ENCODE measurements around the gene PLXNA2.

Gene PLXNA2

DNA sequence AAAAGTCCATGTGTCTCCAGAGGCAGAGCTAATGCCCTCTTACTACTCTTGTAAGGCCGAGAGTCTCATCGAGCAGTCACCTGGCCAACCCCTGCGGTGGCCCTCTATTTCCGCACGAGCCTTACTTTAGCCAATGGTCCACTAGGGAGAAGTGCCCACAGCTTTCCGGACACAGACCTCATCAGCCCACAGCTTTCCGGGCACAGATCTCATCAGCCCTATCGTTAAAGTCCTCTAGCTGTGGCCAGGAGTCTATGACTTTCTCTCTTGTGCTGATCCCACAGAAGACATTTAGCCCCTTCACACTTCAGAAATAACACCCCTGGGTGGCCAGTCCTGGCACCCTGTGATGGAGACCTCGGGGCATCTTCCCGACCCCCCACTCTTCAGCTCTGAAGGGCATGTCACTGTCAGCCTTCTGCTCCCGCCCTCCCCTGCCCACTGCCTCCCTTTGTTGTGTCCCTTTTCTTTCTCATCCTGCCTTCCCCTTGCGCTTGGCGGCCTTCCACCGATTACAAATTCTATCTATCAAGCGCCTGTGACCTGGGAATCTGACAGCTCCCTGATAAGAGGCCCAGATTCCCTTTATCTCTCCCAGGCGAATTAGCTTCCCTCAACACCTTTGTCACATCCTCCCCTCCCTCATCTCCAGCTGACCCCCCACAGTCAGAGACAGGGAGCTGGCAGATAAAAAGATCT is 161.0 kb downstream of the PLXNA2 start:
- DNase-seq = no peak

DNA sequence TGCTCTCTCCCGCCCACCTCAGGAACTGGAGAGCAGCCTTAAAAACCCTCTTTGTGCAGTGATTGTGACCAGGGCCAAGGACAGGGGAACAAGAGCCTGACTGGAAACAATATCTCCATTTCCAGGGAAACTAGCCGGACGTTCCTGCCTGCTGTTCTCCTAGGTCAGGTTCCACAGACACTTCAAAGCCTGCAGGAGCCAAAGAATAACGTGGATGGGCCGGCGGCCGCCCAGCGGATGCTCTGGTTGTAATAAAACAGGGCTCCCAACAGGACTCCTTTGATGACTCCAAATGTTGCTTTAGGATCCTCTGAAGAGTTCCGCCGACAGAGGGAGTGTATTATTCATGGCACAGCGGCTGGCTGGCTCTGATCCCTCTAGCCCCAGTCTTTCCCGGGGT is 162.2 kb downstream of the PLXNA2 start:
- no peak for DNase-seq

DNA sequence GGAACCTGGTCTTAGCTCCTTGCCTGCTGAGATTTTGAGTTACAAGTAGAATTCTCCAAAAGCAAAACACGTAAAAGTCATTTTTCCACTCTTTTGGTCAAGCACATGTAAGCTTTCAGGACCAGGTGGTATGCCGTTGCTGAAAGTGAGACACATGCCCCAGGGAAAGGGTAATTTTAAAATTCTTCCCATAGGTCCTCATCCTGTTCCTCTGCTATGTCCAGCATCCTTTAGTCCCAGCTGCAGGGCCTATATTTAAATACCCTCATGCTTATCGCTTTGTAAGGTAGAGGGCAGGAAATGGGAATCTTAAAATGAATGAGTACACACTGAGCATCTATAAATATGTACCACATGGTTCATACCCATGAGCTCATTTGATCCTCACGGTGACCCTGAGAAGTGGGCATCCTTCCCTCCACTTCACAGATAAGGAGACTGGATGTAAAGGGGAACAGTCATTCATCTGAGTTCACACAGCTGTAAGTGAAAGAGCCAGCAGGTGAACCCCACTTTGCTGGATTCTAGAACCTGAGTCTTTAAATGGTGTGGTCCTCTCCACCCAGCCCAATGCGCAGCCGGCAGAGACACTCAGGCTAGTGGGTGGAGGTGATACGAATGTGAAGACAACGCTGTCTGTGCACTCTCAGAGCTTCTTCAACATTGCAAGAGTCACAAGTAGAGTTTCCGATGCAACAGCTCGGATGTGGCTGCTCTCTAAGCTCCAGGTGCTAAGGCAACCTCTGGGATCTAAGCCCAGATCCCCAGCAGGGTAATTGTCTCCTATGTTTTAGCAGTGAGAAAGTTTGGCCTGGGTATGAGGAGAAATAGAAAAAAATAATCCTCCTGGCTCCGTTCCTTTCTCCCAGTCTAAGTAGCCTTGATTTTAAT is 163.5 kb downstream of the PLXNA2 start:
- DNase-seq = no peak

DNA sequence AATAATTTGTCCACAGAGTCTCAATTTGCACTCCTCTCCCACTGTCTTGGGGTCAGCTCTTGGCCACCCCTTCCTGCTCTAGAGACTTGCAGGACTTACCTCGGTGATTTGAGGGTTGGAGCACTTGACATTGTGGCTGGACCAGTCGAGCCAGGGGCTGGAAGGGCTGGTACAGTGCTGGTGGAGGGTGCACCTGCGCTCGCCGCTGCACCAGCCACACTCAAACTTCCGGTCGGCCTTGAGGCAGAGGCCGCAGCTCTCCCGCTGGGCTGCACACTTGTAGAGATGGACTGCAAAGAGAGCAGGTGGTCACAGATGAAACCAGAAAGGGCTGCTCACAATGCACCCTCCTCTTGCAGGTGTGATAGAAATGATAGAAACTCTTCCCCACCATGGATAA is 165.0 kb downstream of the PLXNA2 start:
- DNase-seq = no peak

DNA sequence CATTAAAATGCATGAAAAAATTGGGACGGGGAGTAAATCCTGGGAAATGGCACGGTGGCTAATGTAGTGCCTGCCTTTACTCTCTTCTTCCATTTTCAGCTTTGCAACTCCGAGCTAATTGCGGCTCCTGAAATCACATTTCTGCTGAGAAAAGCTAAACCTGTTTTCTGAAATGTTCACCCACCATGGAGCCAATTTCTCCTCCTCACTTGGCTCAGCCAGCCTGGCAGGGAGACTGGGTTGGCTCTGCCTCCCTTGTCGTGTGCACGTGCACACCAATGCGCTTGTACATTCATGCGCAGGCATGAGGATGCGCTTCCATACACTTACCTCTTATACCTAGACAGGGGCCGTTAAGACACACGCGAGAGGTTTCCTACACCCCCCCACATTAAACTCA is 165.4 kb downstream of the PLXNA2 start:
- no peak for DNase-seq

DNA sequence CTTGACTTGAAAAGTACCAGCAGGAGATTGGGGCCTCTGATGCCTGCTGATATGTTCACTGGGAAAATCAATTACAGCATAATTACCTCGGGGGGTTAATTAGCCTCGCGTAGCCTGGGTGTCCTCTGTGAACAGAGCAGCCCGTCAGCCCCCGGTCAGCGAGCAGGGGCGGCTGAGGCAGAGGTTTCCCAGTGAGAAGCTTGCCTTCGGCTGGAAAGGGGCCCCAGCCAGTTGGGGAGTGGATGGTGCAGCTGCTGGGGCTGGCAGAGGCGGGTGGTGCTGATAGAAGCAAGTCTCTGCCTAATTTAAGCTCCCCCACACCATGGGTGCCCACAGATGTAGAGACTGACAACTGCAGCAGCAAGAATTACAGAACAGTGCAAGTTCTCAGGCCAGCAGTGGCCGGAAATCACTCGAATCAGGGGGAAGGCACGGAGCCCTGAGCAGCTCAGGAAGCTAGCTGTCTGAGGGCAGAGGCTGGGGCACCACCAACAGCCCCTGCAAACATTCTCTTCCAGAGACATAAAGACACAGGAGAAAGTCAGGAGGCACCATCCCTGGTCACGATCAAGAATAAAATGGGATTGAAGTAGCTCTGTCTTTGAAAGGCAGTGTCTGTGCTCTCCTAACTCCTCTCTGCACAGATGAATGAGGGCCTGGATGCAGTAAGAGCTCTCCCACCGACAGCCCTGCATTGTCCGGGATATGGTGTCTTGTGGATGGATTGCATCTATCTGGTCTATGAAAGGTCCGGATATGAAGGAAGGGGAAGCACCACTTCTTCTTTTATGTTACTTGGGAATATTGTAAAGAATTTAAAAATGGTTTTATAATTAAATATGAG is 166.7 kb downstream of the PLXNA2 start:
- DNase-seq = peak; percentile 21

DNA sequence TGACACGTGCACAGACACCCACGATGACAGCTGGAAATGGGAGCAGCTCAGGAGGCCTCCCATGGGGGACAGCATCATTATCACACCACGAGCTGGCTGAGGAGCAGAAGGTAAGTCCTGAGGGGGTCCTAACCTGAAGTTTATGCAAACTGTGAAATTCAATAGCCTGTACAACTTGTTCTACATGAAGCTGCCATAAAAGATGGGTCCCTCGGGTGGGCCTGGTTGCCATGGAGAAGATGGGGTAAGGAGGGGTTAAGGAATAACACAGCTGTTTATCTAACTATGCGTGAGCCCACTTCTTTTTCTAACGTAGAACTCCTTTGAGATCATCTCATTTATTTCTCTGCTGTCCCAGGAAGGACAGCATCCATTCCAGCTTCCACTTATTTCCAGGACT is 169.8 kb downstream of the PLXNA2 start:
- no peak for DNase-seq

DNA sequence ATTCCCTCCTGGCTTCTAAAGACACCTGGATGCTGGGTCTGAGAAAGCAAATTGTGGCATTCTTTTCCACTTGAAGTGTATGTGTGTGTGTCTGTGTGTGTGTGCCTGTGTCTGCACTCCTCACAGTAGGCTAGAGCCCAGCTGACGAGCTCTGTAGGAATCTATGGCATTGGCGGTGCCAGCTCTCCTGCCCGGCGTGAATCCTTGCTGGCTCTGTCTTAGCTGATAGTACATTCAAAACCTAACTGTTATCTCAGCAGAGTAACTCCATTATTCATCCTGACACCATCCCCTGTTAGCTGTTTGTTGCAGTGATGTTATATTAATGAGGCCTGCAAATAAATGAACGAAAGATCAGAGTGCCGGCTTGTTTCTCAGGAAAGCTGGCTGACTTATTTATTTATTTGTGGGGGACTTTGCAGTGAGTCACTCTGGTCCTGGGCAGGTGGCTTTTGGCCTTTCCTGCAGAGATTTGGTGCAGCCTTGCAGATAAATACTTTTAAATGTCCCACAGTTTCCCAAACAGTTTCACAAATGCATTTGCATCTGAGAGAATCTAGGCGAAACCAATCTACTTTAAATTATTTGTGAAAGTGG is 172.7 kb downstream of the PLXNA2 start:
- no peak for DNase-seq

DNA sequence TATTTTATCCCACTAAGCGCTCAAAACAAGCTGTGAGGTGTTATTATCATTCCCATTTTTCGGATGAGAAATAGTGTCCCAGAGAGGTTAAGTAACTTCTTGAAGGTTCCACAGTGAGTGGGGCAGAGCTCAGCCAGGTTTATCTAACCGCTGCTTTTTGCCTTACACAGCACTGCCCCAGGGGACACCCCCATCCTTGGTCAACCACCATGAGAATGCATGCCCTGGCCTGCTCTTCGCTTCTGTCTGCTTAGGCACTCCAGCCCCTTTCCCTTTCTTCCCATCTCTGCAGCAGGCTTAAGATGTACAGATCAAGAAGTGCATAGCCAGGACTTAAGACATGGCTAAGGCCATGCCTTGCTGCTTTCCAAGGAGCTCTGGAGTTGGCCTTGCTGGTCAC is 174.3 kb downstream of the PLXNA2 start:
- no peak for DNase-seq

DNA sequence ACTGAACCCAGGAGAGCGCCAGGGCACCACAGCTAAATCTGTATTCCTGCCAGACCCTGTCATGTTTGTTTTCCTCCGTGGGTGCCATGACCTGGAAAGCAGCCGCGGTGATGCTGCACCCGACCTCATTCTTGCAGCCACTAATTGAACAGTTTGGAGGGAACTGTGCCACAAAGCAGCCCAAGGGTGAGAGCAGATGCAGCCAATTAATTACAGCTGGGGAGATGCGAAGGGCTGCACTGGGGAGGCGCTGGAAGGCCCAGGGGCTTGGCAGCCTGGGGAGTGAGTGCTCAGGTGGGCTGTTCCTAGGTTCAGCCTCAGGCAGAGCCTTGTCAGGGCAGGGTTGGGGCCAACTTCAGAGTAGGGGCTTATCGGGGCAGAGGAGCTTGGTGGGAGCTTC is 174.9 kb downstream of the PLXNA2 start:
- DNase-seq = no peak

DNA sequence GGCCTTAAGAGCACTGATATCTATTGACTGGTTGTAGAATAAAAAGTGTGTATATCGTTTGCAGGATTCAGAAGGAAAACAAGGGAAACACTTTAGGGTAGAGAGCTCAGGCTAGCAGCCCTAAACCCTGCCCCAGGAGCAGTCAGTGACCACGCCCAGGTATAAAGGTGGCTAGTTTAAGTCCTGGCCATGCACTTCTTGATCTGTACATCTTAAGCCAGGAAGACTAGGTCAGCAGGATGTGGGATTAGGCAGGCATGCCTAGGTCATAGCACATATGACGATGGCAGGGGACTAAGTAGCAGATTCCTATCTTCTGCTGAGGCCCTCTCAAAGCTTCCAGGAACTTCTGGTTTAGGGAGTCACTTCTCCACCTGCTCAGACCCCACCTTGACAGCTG is 175.3 kb downstream of the PLXNA2 start:
- DNase-seq = no peak

DNA sequence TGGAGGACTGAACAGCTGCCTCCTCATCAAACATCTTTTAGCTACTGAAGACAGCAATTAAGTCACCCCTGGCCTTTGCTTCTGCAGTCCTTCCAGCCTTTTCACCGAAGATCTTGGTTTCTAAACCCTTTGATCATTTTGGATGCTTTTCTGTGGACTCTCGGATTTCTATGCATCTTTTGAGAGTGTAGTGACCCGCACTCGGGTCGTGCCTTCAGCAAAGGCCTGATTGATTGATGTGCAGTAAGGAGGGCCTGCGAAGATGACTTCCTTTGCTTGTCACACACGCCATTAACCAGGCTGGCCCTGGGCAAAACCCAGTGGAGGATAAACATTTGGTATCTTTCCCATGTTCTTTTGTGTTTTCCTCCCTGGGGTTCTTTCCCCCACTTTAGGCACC is 175.8 kb downstream of the PLXNA2 start:
- no peak for DNase-seq

DNA sequence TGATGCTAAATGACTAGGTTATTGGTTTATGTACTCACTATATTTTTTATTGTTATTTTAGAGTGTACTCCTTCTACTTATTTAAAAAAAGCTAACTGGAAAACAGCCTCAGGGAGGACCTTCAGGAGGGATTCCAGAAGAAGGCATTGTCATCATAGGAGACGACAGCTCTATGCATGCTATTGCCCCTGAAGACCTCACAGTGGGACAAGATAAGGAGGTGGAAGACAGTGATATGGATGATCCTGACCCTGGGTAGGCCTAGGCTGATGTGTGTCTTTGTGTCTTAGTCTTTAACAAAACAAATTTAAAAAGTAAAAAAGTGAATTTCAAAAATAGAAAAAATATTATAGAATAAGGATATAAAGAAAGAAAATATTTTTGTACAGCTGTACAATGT is 177.6 kb downstream of the PLXNA2 start:
- no peak for DNase-seq

DNA sequence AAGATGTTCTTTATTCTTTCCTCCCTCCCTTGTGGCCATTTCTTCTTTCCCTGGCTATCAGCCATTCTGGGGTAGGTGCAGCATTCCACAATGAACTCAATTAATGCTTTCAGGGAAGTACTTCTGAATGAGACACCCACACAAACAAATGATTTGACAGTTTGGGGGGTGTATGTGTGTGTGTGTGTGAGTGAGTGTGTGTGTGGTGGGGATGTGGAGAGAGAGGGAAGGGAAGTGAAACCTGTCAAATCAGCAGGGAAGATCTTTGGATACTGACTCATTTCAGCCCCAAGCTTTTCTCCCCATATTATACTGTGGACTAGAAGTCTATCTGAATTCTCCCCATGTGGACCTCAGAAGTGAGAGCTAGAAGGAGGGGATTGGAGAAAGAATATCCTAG is 178.3 kb downstream of the PLXNA2 start:
- DNase-seq = peak; percentile 91

DNA sequence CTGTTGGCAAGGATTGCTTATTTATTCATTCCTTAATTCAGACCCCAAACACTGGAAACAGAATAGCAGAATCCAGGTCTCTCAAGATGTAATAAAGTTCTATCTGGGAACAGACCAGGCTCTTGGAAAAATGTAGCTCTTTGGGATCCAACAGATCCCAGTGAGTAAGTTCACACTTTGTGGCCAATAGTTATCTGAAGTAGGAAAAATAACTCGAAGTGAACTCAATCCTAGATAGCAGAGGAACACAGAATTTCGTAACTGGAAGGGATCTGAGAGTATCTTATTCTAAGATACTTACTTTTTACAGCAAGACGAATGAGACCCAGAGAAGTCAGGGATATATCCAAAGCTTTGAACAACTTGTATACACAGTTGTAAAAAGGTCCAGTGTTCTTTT is 182.6 kb downstream of the PLXNA2 start:
- DNase-seq = no peak

DNA sequence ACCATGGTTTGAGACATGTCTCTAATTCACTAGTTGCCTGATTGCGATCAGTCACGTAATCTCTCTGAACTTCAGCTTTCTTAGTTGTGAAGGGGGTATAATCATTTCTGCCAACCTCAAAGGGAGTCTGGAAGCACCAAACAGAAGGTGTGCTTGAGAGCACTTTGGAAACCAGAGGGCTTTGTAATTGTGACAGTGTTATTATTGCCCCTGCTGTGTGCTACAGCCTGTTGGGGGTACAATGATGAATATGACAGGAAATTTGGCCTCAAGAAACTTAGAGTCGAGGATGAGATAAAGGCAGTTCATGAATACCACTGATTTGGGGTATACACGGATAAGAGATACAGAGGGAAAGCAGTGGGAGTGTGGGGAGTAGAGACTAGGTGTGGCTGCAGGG is 183.1 kb downstream of the PLXNA2 start:
- DNase-seq = no peak

DNA sequence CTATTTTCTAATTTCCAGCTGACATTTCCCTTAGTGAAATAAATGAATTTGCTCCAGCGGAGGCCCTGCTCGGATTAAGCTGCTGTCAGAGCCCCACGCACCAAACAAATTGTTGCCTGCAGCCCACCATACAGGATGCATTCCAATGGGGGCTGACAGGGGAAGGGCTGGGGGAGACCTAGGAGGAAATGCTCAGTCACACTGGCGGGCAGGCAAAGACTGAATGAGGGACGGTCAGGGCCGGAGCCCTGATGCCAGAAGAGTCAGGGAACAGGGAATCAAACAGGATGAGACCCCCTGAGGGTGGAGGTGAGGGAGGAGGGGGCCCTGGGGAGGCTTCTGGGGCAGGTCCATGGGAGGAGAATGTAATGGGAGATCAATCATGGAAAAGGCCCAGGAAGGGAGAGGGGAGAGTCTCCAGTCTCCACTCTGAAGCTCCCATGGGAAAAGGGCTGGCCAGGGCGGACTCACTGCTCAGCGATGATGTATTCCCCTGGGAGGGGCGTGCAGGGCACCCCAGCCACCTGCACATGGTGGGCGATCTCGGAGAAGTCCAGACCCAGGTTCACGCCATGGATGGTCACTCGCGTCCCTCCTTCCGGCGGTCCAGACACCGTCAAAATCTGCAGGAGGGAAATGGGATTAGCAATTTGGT is 183.8 kb downstream of the PLXNA2 start:
- DNase-seq = no peak

DNA sequence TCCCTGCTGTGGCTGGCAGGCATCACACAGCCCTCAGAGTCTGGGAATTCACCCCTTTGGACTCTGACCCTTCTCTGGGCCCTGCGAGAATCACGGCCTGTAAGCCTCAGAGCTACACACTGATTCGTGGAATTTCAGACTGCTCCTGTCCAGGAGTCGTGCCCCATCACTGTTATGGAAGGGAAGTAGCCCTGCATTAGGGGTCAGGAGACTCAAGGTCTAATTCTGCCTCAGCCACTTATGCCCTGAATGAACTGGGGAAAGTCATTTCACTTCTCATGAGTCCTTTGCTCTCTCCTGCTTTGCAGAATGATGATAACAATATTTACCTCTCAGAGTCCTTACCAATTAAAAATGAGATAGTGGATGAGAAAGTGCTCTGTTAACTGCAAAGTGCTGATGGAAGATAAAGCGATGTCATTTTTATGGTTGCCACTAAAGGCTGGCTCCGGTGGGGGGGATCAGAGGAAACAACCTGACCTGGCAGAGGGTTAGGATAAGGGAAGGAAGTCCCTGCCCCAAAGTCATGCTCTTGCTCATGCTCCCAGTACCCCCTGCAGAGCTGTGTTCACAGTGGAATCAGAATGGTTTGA is 184.7 kb downstream of the PLXNA2 start:
- DNase-seq = no peak

DNA sequence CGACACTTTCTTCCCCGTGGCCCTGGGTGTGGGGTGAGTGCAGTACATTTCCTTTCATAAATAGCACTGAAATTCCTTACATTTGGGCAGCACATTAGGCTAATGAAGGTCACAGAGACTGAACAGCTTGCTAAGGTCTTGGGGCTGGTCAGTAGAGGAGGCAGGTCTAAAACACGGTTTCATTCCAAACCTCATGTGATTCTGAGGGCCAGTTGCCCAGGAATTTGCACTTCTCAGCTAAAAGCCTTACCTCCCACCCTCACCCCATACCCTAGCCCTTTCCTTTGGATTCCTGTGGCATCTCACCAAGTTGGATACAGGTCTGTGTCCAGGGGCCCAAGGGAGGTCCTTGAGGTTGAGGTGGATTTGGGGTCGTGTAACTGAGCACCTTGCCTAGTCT is 185.4 kb downstream of the PLXNA2 start:
- no peak for DNase-seq

DNA sequence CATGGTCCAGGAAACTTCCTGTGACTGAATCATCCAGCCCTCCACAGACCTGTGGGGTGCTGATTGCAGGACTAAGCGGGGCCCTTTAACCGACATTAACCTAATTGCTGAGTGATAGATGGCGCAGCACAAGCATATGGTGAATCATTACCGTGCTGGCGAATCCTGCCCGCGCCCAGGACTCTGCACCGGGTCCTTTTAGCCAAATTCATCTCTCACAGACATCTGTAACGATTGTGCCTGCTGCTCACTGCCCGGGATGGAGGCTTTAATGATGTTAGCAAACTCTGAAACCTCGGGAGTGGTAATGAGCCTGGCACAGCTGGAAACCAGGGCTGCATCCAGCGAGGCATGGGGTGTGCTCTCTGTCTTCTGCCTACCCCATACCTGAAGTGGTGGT is 185.9 kb downstream of the PLXNA2 start:
- no peak for DNase-seq

DNA sequence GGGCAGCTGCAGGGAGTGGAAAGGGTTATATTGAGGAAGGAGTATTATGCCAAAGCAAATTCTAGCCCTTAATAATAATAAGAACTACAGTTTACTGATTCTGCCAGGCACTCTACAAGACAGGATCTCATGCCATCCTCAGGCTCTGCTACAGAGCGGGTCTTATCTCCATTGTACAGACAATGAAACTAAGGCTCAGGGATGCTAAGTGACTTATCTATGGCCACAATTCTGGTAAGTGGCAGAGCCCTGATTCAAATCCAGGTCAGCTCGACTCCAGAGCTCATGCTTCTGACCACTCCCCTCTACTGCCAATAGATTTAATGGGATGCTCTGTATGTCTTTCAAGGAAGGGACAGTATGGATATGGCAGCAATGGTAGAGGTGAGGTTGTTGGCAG is 187.1 kb downstream of the PLXNA2 start:
- no peak for DNase-seq

DNA sequence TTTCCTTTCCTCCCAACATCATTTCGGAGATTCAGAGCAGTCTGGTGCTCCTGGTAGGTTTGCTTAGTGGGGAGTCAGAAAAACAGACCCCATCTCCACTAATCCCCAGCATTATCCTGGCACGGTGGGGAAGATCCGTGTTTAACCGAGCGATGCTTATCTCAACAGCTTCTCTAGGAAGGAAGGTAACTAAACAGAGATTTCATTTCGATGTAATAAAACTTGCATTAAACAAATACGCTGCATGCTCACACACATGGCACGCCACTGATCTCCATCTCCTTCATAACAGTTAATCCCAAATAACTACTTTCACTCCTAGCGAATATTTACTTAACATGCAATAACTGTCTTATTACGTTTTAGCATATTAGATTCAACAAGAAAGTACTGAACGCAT is 188.6 kb downstream of the PLXNA2 start:
- DNase-seq = no peak

Measured in suppressor macrophage treated with lipopolysaccharide for 4 hours (primary cell).